ENCODE measurements around the gene AFF1. TPM values are rescaled to one million over a fixed set of nuclear protein-coding genes. Genes with fewer than 3 reads are reported as not detected.
A peak's percentile ranks its signal among the peaks of the same experiment; 100 is the strongest.

The AFF1 gene
- total RNA-seq, 1 donor = 21.9 TPM

DNA sequence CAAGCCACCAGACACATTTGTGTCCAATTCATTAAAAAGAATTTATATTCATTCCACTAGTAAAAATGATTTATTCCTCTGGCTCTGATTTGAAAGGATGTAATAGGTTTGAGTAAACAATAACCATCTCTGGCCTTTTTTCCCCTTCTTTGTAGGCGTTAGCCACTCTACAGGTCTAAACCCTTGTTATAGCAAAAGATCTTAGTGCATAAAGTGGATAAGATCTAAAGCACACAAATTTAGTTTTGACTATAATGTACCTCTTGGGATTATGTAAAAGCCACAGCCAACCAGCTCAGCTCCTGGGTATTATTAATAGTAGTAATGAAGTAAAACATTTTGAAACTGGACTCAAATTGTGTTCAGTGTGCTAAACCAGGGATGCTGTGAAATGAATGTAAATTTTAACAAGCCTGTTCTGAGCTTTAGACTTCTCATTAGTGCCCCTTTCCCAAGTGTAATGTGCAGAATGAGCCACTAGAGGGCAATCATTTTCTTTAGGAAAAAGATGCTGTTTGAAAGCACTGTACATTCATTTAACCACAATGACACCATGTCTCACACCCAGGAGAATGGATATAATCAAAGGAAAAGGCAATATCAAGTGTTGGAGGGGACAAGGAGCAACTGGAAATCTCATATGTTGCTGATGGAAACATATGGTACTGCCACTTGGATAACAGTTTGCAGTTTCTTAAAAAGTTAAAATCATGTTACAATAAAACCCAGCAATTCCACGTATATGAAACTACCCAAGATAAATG is 215.9 kb downstream of the AFF1 start:
- no peak overlapping the region for H3K4me3 ChIP-seq (ENCODE audit: low read depth, low read length)
- DNase-seq (ENCODE audit: low read depth) = peak; percentile 80
- TF ChIP-seq, protein P1, sequence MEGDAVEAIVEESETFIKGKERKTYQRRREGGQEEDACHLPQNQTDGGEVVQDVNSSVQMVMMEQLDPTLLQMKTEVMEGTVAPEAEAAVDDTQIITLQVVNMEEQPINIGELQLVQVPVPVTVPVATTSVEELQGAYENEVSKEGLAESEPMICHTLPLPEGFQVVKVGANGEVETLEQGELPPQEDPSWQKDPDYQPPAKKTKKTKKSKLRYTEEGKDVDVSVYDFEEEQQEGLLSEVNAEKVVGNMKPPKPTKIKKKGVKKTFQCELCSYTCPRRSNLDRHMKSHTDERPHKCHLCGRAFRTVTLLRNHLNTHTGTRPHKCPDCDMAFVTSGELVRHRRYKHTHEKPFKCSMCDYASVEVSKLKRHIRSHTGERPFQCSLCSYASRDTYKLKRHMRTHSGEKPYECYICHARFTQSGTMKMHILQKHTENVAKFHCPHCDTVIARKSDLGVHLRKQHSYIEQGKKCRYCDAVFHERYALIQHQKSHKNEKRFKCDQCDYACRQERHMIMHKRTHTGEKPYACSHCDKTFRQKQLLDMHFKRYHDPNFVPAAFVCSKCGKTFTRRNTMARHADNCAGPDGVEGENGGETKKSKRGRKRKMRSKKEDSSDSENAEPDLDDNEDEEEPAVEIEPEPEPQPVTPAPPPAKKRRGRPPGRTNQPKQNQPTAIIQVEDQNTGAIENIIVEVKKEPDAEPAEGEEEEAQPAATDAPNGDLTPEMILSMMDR (IDR thresholded peaks at IDR 0.05; ENCODE audit: insufficient read depth, low read length) = peak; percentile 85

DNA sequence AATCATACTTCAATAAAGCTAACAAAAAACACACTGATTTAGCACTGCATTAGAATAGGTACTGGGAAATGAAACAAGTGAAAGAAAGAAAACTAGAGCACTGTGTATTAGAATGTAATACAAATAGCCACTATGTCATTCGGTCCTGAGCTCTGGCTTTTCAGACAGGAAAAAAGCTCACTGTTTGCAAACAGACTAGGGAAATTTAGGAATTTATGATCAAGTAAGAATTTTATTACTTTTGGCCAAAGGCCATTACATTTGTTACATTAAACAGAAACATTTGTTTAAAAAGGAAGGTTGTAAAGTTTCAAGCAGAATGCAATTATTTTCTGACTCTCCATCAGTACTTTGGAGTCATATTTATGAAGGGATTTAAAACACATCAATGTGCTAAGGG is 216.9 kb downstream of the AFF1 start:
- TF ChIP-seq, protein P1 (IDR thresholded peaks at IDR 0.05; ENCODE audit: insufficient read depth, low read length) = no peak
- no peak overlapping the region for H3K4me3 ChIP-seq (ENCODE audit: low read depth, low read length)
- DNase-seq (ENCODE audit: low read depth) = no peak

DNA sequence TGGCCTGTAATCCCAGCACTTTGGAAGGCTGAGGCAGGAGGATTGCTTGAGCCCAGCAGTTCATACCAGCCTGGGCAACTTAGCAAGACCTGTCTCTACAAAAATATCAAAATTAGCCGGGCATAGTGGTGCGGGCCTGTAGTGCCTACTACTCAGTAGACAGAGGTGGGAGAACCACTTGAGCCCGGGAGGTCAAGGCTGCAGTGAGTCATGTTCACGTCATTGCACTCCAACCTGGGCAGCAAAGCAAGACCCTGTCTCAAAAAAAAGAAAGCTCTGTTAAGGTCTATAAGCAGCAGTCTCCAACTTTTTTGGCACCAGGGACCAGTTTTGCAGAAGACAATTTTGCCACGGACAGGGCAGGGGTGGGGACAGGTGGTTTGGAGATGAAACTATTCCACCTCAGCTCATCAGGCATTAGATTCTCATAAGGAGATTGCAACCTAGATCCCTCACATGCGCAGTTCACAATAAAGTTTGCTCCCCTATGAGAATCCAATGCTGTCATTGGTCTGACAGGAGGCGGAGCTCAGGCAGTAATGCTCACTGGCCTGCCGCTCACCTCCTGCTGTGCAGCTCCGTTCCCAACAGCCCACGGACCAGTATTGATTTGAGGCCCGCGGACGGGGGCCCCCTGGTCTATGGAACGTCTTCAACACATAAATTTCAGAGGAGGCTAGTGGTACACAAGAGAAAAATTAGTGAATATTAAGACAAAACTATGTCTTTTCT is 217.7 kb downstream of the AFF1 start:
- TF ChIP-seq, protein P1 (IDR thresholded peaks at IDR 0.05; ENCODE audit: insufficient read depth, low read length) = no peak
- no peak overlapping the region for H3K4me3 ChIP-seq (ENCODE audit: low read depth, low read length)
- DNase-seq (ENCODE audit: low read depth) = no peak

DNA sequence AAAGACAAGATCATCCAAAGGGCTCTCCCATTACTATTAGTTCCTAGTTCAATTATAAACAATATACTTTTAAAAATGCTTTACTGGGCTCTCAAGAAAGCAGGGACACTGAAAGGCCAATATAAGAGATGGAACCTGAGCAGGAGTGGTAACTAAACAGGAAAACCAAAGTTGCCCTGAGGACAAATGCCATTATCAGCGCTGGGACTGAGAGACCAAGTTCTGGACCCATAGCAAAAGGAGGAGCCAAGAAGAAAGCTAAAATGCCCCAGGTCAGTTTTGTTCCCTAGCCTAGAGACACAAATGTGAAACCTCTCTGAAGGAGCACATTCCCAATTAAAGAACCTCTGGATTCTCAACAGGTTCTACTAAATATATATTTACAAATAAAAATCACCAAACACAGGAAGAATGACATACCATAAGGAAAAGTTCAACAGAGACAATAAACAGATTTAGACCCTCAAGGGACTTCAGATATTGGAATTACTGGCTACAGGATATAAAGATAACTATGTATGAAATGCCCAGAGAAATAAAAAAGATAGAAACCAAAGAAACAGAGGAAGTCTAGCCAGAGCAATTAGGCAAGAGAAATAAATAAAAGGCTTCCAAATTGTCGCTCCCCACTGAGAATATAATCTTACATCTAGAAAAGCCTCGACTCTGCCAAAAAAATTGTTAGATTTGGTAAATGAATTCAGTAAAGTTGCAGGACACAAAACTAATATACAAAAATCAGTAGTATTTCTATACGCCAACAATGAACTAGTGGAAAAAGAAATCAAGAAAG is 218.5 kb downstream of the AFF1 start:
- TF ChIP-seq, protein P1 (IDR thresholded peaks at IDR 0.05; ENCODE audit: insufficient read depth, low read length) = no peak
- DNase-seq (ENCODE audit: low read depth) = no peak
- no peak overlapping the region for H3K4me3 ChIP-seq (ENCODE audit: low read depth, low read length)

DNA sequence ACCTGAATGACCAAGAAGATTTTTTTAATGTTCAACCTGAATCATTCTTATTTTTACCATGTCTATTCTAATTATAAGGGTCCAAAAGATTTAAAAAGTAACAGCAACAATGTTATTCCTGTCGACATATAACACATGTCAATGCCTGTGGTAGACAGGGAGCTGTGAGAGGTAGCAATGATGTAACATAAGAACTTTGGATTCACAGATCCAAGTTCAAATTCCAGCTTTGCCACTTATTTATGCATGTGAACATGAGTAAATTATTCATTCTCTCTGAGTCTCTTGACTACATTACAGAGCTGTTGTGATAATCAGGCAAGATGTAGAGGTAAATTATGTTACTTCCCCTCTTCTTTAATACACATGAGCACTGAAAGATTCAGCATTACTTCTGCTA is 231.1 kb downstream of the AFF1 start:
- TF ChIP-seq, protein P1 (IDR thresholded peaks at IDR 0.05; ENCODE audit: insufficient read depth, low read length) = no peak
- H3K4me3 ChIP-seq (ENCODE audit: low read depth, low read length) = no peak overlapping the region
- DNase-seq (ENCODE audit: low read depth) = no peak

DNA sequence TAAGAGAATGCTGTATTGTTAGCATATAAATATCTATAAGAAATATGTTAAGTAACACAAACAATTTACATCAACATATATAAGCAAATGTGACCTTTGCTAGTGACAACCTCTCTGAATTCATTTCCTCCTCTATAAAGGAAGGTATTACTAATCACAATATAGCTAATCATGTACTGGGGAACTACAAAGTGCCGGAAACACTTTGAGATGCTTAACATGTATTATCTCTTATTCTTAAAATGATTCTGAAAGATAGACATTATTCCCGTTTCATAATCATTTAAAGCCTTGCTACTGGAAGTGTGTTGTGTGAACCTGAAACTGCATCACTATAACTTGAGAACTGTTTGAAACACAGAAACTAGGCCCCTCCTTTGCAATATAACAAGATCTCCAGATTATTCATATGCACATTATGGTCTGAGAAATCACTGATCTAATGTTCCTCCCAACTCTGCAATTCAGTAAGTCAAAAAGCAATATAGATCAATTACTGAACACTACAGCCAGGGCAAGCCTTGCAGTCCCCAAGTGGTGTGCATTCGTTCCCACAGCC is 231.6 kb downstream of the AFF1 start:
- no peak overlapping the region for H3K4me3 ChIP-seq (ENCODE audit: low read depth, low read length)
- DNase-seq (ENCODE audit: low read depth) = no peak
- TF ChIP-seq, protein P1 (IDR thresholded peaks at IDR 0.05; ENCODE audit: insufficient read depth, low read length) = no peak

All from fibroblast of the aortic adventitia (primary cell).